Measurements from ENCODE around the gene TMCC2.
A peak's percentile ranks its signal among the peaks of the same experiment; 100 is the strongest.

Gene TMCC2

GRCh38 chr1:205259324-205259832 is 31.6 kb downstream of the TMCC2 start:
- TF ChIP-seq ESRRG (CRISPR knock-in tag; IDR thresholded peaks at IDR 0.05) = no peak
- TF ChIP-seq ZC3H10 (CRISPR knock-in tag; IDR thresholded peaks at IDR 0.05) = no peak
- no peak for TF ChIP-seq CSRNP3 (CRISPR knock-in tag; IDR thresholded peaks at IDR 0.05)
- no peak for TF ChIP-seq ISL1 (CRISPR knock-in tag; IDR thresholded peaks at IDR 0.05)
- no peak for TF ChIP-seq OSR1 (CRISPR knock-in tag; IDR thresholded peaks at IDR 0.05)
- ATAC-seq = no peak

DNA sequence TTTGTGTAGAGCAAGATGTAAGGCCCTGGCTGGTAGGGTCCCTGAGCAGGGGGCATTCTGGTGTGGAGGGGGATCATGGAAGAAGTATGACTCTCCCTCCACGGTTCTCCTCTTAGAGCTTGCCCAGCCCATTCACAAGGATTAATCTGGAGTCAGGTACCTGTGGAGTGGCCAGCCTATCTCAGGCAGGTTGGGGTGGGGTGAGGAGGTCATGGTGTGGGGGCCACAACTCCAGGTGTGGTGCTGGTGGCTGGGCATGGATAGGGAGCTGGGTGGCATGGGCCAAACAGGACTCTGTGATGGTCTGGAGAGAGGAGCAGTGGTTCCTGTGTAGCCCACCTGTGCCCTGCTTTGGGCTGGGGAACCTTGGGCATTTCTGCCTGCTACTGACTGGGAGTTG is 32.3 kb downstream of the TMCC2 start:
- no peak for ATAC-seq
- no peak for TF ChIP-seq ZNF8 (CRISPR knock-in tag; IDR thresholded peaks at IDR 0.05)
- no peak for TF ChIP-seq SNAI2 (CRISPR knock-in tag; IDR thresholded peaks at IDR 0.05)
- TF ChIP-seq CREB5 (CRISPR knock-in tag; IDR thresholded peaks at IDR 0.05; ENCODE audit: low read depth) = no peak
- TF ChIP-seq, protein P1, sequence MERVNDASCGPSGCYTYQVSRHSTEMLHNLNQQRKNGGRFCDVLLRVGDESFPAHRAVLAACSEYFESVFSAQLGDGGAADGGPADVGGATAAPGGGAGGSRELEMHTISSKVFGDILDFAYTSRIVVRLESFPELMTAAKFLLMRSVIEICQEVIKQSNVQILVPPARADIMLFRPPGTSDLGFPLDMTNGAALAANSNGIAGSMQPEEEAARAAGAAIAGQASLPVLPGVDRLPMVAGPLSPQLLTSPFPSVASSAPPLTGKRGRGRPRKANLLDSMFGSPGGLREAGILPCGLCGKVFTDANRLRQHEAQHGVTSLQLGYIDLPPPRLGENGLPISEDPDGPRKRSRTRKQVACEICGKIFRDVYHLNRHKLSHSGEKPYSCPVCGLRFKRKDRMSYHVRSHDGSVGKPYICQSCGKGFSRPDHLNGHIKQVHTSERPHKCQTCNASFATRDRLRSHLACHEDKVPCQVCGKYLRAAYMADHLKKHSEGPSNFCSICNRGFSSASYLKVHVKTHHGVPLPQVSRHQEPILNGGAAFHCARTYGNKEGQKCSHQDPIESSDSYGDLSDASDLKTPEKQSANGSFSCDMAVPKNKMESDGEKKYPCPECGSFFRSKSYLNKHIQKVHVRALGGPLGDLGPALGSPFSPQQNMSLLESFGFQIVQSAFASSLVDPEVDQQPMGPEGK (CRISPR knock-in tag; IDR thresholded peaks at IDR 0.05; ENCODE audit: borderline replicate concordance) = no peak
- TF ChIP-seq ZFP3 (CRISPR knock-in tag; IDR thresholded peaks at IDR 0.05) = no peak
- no peak for TF ChIP-seq CSRNP3 (CRISPR knock-in tag; IDR thresholded peaks at IDR 0.05)
- TF ChIP-seq ARNTL (CRISPR knock-in tag; IDR thresholded peaks at IDR 0.05; ENCODE audit: borderline replicate concordance, low read depth) = no peak
- TF ChIP-seq CSDC2 (CRISPR knock-in tag; IDR thresholded peaks at IDR 0.05) = no peak
- no peak for TF ChIP-seq PPARA (CRISPR knock-in tag; IDR thresholded peaks at IDR 0.05; ENCODE audit: borderline replicate concordance)
- TF ChIP-seq ISL1 (CRISPR knock-in tag; IDR thresholded peaks at IDR 0.05) = no peak
- no peak for TF ChIP-seq ESRRG (CRISPR knock-in tag; IDR thresholded peaks at IDR 0.05)

DNA sequence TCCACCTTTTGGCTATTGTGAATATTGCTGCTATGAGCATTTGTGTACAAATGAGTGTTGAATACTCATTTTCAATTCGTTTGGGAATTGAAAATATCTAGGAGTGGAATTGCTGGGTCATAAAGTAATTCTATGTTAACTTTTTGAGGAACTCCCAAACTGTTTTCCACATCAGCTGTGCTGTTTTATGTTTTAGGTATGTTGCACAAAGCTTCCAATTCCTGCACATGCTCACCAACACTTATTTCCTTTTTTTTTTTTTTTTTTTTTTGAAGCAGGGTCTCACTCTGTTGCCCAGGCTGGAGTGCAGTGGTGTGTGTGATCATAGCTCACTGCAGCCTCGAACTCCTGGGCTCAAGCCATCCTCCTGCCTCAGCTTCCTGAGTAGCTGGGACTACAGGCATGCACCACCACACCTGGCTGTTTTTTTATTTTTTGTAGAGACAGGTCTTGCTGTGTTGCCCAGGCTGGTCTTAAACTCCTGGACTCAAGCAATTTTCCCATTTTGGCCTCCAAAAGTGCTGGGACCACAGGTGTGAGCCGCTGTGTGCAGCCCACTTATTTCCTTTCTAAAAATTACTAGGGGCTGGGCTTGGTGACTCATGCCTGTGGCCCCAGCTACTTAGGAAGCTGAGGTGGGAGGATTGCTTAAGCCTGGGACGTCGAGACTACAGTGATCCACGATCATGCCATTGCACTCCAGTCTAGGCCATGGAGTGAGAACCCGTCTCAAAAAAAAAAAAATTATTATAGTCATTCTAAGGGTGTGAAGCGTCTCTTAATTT is 33.4 kb downstream of the TMCC2 start:
- TF ChIP-seq SNAI2 (CRISPR knock-in tag; IDR thresholded peaks at IDR 0.05) (no peak), ZNF565 (CRISPR knock-in tag; conservative IDR thresholded peaks at IDR 0.05; ENCODE audit: low read depth) (no peak), ZFP3 (CRISPR knock-in tag; IDR thresholded peaks at IDR 0.05) (no peak), ZC3H10 (CRISPR knock-in tag; IDR thresholded peaks at IDR 0.05) (no peak), CSDC2 (CRISPR knock-in tag; IDR thresholded peaks at IDR 0.05) (no peak), ARNTL (CRISPR knock-in tag; IDR thresholded peaks at IDR 0.05; ENCODE audit: borderline replicate concordance, low read depth) (no peak), ZFP30 (CRISPR knock-in tag; IDR thresholded peaks at IDR 0.05) (no peak)
- TF ChIP-seq, protein P1 (CRISPR knock-in tag; IDR thresholded peaks at IDR 0.05; ENCODE audit: borderline replicate concordance) = no peak
- TF ChIP-seq, protein P2, sequence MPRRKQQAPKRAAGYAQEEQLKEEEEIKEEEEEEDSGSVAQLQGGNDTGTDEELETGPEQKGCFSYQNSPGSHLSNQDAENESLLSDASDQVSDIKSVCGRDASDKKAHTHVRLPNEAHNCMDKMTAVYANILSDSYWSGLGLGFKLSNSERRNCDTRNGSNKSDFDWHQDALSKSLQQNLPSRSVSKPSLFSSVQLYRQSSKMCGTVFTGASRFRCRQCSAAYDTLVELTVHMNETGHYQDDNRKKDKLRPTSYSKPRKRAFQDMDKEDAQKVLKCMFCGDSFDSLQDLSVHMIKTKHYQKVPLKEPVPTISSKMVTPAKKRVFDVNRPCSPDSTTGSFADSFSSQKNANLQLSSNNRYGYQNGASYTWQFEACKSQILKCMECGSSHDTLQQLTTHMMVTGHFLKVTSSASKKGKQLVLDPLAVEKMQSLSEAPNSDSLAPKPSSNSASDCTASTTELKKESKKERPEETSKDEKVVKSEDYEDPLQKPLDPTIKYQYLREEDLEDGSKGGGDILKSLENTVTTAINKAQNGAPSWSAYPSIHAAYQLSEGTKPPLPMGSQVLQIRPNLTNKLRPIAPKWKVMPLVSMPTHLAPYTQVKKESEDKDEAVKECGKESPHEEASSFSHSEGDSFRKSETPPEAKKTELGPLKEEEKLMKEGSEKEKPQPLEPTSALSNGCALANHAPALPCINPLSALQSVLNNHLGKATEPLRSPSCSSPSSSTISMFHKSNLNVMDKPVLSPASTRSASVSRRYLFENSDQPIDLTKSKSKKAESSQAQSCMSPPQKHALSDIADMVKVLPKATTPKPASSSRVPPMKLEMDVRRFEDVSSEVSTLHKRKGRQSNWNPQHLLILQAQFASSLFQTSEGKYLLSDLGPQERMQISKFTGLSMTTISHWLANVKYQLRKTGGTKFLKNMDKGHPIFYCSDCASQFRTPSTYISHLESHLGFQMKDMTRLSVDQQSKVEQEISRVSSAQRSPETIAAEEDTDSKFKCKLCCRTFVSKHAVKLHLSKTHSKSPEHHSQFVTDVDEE (CRISPR knock-in tag; IDR thresholded peaks at IDR 0.05) = no peak
- peak; percentile 17; the same call in 1 of the 3 replicates for ATAC-seq
